Measurements from ENCODE around the gene PLCXD3.

Gene PLCXD3

DNA sequence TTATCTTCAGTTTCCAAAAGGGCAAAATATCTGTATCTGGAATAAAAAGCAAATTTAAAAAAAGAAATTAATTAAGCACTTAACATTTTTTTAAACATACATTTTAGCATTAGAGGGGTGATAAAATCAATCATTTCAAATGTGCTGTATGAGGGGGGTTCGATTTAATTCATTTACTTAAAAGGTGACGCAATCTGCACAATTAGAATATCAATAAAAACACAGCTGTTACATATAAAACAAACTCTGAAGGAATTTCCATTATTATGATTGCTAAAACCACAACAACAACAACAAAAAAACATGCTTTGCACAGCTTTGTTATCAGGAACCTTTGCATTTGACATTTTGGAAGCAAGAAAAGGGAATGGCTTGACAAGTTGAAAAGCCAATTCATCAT lies 225.5 kb downstream of the PLCXD3 start:
- DNase-seq (ENCODE audit: low spot score) = no peak

DNA sequence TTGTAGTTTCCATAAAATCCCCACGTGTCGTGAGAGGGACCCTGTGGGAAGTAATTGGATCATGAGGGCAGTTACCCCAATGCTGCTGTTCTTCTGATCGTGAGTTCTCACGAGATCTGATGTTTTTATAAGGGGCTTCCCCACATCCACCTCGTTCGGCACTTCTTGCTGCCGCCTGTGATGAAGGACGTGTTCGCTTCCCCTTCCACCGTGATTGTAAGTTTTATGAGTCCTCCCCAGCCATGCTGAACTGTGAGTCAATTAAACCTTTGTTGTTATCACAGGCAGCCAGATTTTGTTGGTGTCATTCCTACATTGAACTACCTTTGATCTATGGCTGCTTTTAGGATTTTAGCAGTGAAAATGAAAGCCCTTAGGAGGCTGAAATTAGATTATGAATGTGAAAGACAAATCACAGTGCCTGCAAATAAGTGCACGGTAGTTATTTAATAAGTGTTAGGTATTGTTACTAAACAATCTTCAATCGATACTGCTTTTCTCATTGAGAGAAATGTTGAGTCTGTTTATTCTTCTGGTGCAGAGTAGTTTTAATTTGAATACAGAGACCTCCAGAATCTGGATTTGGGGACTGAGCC lies 229.1 kb downstream of the PLCXD3 start:
- DNase-seq (ENCODE audit: low spot score) = no peak

DNA sequence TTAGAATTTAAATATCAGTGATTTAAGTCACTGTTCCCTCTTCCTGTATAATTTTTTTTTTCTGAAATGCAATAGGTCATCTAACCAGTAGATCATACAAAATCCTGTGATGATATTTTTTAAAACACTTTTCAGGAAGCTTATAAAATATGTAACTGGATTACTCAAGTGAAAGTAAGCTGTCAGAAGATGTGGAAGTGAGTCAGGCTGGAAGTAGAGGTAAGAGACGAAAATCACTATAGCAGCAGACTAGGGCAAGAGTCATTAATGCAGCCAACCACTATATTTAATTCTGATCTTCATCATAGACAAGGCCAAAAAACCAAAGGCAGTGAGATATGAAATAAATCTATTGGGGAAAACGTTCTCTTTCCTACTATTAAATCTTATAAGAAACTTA lies 231.4 kb downstream of the PLCXD3 start:
- DNase-seq (ENCODE audit: low spot score) = no peak

DNA sequence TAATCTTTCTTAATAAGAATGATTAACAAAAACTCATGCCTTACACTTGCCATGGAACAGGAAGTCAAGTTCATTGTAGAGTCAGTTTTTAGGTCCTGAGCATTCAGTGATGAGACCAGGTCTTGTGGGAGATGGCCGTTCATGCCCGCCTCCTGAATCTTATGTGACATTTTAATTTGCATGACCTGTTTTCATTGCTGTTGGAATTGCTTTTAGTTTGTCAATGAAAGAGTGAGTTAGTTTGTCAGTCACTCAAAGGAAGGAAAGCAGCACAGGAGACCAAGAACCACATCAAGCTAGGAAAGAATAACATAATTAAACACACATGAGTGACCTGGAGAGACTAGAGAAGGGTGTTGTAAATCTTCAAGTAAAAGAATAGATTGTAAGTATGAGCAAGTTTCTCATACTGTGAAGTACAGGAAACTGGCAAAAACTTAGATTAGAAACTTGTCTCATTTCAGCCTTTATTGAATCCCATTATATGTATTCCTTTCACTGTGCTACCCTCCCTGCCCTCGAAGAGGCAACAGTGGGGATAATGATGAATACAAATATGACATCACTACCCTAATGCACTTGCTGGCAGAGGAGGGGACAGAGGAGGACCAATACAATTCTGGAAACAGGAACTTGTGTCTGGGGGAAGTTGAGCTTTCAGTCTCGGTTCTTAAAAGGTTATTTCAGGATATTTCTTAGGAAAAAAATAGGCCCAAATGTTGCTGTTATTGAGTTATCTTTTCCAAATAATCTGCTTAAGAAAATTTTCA lies 232.7 kb downstream of the PLCXD3 start:
- no peak for DNase-seq (ENCODE audit: low spot score)

DNA sequence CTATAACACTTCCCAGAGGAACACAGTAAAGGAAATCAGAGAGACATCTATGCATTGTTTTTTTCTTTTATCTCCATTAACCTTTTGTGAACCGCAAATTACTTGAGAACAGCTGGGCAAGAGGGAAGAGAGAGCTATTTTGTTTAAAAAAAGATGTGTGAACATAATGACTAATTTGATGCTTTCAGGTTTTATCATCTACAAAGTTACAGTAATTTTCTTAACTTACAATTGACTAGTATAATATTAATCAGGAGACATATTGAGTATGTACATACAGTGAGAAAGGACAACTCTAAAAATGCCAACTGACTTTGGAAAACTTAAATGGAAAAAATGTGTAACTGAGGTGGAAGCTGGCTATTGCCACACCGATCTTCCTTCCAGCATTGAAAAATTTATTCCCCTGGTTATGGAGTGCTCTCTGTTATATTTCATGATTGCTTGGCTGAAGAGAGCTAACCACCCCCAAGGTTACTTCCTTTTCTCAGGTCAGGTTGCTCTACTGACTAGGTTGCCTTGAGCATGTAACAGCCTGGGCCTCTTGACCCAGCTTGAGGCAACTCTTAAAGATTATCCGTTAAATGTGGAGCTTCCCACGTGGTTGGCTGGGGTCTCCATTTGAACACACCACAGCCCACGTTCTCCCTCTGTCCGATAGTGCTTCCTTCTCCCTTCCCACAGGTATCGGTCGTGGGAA lies 234.4 kb downstream of the PLCXD3 start:
- no peak for DNase-seq (ENCODE audit: low spot score)

DNA sequence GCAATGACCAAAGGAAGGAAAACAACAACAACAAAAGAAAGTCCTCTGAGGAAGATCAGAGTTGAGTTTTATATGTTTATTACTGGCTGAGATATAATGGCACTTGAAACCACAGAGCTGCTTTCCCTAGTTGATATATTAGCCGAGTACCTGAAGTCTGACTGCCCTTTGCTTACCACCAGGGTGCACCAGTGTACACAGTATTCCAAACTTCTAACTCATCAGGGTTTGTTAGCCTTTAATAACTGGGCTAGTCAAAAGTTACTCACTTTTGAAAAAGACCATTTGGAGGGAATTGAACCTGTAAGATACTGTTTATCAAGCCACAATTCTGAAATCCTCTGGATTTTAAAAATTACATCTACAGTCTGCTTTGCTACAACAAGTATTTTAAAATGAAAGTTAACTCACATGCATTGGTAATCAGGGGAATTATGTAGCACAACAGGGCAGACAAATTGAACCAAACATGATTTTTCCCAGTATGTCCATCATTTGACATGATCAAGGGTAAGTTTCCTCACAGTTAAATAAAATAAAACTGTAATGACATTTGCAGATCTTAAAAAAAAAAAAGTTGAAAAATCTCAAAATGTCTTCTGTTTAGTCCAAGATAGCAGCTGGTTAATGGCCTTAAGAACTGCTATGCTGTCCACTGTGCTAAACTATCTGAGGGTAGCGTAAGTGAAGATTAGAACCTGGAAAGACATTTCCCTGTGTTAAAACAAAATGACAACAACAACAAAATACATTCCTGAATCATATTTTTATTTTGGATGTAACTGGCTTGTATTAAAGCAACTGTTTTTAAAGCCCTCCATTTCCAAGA lies 239.8 kb downstream of the PLCXD3 start:
- no peak for DNase-seq (ENCODE audit: low spot score)

DNA sequence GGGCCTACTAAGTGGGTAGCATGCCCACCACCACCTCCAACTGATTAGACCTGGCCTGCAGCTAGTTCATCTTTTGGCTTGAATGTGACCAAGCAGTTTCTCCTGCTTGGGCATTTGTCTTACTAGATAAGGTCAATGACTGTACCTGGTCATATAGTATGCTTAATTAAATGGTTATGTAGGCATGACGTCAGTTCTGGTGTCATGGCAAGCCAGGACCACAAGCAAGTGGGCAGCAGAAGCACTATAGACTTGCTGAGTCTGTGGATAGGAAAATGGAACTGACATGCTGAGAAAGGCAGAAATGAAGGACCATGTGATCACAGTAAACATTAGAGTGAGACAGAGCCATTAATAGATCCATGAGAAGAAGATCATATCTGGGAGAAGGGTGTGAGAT lies 241.5 kb downstream of the PLCXD3 start:
- no peak for DNase-seq (ENCODE audit: low spot score)

DNA sequence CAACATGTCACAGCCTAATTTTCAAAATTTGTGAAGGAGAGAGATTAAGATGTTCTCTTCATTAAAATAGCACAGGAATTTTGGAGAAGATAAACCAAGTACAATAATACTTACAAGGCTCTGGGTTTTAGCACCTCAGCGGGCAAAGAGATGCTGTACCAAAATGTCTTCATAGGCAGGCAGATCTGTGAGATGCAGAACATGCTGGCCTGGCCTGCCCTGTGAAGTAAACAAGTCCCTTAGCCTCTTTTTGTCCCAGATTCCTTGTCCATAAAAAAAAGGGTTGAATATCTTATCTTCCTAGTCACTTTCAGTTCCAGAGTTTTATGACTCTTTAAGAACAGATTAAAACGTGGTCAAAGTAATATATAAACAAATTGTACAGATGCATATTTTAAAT lies 244.0 kb downstream of the PLCXD3 start:
- DNase-seq (ENCODE audit: low spot score) = no peak

DNA sequence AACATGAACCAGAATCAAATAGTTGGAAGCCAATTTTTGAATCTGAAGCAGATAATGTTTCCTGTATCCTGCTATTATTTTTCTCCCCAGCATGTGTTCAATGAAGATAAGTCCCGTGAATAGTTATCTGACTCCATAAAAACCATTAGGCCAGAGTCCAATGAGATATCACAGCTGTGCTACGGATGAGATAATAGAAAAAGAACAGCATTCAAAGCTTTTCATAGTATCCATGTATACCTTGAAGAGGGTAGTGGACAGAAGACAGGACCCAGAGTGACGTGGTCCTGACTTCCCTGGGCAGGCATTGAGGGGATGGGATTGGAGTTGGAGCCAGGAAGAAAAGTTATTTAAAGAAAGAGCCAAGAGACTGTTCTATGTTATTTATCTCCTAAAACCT lies 246.4 kb downstream of the PLCXD3 start:
- DNase-seq (ENCODE audit: low spot score) = no peak

DNA sequence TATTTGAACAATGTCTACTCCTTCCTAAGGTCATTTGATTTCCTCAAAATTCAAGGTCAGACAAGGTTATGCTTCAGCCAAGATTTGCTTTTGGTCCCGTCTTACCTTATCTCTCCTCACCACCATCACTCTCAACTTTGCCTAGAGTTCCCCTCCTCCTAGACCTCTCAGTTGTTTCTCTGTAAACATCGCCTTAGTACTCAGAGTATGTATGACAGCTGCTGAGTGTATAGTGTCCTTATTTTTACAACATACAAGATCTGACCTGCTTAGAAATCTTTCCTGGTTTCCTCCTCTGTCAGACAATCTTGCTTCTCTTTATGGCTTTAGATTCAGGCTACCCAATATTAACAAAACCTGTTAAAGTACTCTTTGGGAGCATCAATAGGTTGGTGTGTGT lies 247.1 kb downstream of the PLCXD3 start:
- no peak for DNase-seq (ENCODE audit: low spot score)
